ENCODE results near the gene SHFL. TPM values are rescaled to one million over a fixed set of nuclear protein-coding genes. Genes with fewer than 3 reads are reported as not detected.

Gene SHFL
- total RNA-seq, 1 donor from 2014 or later, result 20.4 TPM

DNA sequence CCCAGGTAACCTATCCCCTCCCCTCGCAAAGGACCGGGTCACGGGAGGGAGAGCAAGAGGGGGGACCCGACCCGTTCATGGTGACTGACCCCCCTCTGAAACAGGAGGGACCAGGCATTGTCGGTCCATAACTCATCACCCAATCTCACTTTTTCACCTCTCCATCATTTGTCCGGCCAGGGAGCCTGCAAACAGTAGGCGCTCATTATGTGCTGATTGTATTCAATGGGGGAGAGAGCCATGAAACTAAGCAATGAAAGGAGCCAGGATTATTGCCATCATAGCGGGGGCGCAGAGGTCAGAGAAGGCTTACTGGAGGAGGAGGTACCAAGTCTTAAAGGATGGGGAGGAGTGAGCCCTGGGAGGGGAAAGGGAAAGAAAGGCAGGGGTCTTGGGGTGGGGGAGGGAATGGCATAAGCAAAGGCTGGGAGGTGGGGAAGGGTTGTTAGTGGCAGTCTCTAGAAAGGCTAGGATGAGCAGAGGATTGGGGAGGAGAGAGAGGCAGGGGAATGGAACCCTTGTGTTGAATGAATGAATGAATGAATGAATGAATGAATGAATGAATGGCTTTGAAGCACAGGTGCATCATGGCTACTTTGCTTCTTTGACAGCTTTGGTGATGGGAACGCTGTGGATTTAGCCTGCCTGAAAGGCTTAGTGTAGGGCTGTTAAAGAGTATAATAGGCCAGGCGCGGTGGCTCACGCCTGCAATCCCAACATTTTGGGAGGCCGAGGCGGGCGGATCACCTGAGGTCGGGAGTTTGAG is 1.4 kb downstream of the SHFL start:
- no peak for DNase-seq (ENCODE audit: low read depth in 2 of 2)

DNA sequence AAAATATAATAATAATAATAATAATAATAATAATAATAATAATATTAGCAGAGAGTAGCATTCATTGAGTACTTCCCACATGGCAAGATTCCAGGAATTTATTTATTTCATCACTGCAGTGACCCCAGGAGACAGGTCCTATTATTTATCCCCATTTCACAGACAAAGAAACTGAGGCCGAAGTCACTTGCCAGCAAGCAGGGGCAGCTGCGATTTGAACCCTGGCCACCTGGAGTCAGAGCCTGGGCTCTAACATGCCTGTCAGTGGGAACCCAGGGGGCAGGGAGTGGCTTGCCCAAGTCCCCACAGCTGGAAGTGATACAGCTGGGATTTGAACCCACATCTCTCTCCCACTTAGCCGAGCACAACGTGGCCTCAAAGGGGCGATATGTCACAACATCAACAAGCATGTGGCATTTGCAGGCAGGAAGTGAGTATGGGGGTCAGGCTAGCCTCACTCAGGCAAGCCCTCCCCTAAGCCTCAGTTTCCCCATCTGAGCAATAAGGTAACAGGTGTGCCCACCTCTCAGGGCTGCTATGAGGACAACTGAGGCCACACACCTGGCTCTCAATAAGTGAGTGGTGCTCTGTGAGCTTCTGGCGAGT is 2.9 kb downstream of the SHFL start:
- DNase-seq (ENCODE audit: low read depth in 2 of 2), result no peak

DNA sequence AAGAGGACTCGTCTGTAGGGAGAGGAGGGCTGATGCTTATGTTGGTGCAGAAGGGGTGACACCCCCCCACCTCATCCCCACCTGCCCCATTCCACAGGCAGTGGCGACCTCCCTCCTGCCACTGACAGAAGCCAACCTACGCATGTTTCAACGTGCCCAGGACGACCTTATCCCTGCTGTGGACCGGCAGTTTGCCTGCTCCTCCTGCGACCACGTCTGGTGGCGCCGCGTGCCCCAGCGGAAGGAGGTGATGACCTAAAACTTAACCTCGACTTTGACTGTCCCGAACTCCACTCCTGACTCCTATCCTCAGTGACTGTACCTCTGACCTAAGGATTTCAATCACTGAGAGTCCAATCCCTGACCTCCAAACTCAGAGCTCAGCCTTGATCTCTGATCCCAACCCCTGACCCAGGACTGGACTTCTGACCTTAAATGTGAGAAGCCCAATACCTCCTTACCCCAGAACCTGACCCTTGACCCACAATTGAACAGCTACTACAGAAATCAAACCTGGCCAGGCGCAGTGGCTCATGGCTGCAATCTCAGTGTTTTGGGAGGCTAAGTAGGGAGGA is 3.8 kb downstream of the SHFL start:
- DNase-seq (ENCODE audit: low read depth in 2 of 2), result no peak

DNA sequence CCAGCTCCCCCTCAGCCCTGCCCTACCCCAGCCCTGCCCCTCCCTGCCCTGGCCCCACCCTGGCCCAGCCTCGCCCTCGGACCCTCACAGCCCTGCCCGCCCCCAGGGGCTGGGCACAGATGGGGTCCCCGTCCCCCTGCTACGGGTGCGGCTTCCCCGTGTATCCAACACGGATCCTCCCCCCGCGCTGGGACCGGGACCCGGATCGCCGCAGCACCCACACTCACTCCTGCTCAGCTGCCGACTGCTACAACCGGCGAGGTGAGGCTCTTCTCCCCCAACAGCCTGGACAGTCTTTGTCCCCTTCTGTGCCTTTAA is 5.2 kb downstream of the SHFL start:
- DNase-seq (ENCODE audit: low read depth in 2 of 2), result no peak

DNA sequence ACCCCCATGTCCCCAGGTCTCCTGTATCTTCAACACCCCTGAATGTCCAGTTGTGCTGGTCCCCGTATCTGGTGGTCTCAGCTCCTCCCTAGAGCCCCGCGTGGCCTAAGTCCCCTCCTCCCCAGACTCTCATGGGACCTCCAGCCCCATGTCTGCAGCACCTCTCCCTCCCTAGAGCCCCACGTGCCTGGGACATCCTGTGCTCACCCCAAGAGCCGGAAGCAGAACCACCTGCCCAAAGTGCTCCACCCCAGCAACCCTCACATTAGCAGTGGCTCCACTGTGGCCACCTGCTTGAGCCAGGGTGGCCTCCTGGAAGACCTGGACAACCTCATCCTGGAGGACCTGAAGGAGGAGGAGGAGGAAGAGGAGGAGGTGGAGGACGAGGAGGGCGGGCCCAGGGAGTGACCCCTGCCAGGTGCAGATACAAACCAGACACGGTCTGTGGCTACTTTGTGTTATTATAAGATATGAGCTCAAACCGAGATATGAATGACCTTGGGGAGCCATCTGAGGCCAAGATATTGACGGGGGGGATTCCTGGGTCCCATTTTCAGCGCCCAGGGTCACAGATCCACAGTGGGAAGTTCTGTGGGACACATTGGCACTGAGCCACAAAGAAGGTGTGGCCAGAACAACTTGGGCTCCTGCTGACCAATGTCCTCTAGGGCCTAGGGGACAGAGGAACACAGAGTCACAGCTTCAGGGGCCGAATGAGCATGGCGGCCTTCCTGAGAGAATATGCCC is 6.0 kb downstream of the SHFL start:
- DNase-seq (ENCODE audit: low read depth in 2 of 2), result no peak

DNA sequence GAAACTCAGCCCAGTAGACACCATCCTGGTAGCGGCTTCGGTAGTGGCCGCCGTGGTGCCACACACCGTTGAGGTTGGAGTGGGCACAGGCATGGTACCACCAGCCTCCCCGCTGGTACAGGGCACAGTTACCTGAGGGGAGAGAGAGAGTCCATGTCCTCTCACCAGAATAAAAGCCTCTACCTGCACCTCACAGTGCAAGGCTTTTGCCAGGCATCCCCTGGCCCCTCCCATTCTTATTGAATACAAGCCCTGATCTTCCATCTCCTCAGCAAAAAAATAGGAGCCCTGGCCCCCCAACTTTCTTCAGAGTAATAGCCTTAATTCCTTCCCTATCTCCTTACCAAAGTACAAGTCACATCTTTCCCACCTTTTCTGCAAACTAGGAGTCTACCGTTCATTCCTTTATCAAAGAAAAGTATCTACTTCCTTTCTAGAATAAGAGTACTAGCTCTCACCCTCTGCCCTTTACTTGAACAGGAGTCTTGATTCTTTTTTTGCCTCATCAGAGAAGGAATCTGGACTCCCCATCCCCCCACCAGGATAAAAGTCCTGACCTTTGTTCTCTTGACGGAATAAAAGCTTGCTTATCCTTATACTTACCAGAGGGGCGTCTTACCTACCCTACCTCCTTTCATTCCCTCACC is 6.7 kb downstream of the SHFL start:
- no peak for DNase-seq (ENCODE audit: low read depth in 2 of 2)

DNA sequence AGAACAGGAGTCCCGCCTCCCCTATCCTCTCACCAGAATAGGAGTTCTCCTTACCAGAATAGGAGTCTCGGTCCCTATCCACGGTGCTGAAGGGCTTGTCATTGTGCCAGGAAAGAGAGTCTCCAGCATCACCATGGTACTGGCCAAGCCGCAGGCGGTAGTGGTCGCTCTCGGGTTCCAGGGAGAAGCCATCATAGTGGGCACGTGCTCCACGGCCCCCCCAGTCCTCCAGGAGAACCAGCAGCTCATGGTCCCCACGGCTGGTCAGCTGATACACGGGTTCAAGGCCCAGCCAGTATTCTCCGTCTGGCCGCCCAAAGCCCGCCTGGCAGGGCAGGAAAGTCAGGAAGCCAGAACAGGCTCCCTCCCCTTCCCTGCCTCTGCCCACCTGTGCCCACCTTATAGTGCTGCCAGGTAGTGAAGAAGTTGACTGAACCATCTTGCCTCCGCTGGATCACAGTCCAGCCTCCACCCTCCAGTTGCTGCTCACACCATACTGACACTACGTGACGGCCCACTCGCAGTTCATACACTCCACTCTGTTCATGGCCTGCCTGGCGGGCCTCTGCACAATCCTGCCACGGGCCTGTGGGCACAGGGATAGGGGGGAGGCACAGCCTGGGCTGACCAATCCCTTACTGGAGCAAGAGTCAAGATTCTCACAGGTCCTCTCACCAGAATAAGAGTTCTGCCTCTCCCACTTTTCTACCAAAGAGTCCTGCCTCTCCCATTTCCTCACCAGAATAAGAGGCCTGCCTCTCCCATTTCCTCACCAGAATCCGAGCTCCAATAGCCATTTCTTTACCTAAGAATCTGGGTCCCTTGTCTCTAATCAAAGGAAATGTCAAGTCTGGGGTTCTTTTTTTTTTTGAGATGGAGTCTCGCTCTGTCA is 7.4 kb downstream of the SHFL start:
- DNase-seq (ENCODE audit: low read depth in 2 of 2), result no peak

DNA sequence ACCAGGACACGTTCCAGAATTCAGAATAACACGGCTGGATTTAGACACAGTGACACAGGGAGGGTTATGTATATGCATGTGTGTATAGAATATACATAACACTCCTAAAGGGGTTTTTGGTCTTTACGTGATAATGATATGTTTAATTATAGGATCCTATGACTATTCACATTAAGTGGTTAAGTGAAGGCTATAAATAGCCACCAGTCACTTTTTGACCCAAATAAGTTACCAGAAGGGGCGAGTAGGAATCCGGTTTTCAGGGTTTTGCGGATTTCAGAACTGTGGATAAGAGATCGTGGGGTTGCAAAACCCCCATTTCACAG is 9.5 kb downstream of the SHFL start:
- DNase-seq (ENCODE audit: low read depth in 2 of 2), result no peak

DNA sequence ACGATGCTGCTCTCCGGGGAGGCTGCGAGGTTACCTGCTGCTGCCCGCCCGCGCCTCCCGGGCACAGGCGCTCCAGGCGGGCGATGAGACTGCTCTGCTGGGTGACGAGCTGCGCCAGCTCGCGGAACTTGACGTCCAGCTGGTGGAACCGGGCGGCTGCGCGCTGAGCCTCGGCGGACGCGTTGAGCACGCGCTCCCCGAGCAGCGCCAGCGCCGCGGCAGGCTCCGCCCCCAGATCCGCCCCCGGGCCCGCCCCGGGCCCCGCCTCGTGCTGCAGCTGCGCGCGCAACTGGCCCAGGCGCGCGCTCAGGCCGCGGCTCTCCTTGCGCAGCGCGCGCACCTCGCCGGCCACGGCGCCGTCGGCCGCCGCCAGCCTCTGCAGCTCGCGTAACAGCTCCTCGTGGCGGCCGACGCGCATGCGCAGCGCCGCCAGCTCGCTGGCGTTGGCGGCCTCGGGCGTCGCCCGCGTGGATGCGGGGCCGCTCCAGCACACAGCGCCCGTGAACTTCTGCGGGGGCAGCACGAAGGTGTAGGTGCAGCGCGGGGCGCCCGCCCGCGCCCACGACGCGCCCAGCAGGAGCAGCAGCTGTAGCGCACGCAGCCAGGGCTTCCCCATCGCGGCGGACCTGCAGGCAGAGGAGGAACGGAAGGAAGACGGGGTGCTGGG is 10.0 kb downstream of the SHFL start:
- DNase-seq (ENCODE audit: low read depth in 2 of 2), result peak; percentile 94 to 96

DNA sequence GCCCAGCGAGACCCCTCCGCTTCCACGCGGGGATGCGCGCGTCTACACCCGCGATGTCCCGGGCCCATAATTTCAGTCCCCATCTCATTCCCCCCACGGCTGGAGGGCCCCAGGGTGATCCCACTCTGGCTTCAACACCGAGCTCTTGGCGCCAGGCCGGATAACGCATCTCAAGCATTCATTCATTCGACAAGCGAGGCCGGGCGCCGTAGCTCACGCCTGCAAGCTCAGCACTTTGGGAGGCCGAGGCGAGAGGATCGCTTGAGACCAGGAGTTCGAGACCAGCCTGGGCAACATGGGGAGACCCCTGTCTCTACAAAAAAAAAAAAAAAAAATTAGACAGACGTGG is 10.5 kb downstream of the SHFL start:
- DNase-seq (ENCODE audit: low read depth in 2 of 2), result peak in 1 of 2 donors; percentile 31

DNA sequence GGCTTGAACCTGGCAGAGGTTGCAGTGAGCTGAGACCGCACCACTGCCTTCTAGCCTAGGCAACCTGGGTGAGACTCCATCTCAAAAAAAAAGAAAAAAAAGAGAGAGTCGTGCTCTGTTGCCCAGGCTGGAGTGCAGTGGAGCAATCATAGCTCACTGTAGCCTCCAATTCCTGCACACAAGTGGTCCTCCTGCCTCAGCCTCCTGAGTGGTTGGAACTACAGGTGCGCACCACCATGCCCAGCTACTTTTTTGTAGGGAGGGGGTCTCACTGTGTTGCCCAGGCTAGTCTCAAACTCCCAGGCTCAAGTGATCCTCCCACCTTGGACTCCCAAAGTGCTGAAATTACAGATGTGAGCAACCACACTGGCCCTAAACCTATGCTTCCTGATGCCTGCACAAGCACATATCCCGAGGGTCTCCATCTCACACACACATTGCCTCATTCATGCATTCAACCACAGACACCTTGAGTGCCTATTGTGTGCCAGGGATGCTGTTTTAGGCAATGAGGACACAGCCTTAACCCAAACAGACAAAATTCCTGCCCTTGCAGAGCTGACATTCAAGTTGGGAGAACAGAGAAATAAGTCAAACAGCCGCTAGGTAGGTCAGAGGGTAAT is 14.2 kb downstream of the SHFL start:
- no peak for DNase-seq (ENCODE audit: low read depth in 2 of 2)

DNA sequence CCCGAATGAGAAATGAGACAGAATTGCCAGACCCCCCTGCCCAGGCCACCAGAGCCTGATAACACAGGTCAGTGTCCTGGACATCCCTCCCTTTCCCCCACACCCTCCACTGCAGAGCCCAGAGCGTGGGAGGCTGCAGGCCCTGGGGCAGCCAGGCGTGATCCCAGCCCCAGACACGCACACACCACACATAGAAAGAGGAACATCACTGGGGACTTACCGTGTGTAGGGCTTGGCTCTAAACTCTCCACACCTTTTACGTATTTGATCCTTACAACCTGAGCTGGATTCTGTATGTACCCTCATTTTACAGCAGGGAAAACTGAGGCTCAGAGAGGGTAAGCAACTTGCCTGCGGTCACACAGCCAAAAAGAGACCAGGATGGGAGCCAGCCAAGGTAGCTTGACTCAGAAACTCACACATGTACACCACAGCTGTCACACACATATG is 16.7 kb downstream of the SHFL start:
- DNase-seq (ENCODE audit: low read depth in 2 of 2), result no peak

DNA sequence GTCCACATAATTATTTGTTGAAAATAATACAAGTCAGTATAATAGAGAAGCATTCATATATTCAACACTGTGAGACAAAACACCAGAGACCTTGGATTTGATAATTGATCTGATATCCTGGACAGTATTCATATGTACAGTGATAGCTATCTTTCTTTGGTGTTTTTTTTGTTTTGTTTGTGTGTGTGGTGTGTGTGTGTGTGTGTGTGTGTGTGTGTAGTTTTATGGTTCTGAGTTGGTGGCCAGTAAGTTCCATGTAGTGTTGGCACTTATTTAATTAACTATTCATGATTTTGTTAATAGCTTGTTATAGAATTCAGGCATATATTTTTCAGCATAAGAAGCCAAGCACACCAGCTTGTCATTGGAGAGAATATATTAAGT is 18.0 kb downstream of the SHFL start:
- no peak for DNase-seq (ENCODE audit: low read depth in 2 of 2)

DNA sequence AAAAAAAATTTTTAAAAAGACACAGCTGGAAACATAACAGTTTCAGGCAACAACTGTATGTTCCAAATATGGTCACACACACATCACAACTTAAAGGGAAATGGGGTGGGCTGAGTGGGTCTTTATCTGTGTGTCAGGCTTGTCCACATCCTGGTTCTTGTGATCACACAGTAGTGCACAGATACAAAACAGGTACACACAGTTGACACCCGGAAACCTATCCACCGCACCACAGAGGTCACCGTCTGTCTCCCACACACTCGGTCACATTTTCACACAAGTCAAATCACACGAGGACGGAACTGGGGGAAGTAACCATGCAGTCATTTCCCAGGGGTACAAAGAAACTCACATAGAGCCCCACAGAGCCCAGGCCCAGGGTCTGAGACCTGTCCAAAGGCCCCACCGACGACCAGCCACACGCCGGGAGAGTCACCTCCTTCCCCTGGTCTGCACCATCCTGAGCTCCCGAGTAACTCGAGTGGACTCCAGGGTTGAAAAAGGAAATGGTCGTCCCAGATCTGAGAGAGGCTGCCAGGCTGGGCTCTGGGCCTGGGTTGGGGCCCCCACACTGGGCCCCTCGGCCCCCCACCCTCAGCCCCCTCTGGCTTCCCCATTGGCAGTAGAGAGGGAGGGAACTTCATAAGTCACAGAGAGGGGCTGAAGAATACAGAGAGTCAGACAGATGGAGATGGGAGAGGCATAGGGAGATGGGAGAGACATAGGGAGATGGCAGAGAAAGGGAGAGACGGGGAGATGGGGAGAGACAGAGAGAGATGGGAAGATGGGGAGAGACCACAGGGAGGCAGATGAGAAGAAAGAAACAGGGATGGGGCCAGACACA is 18.8 kb downstream of the SHFL start:
- no peak for DNase-seq (ENCODE audit: low read depth in 2 of 2)

DNA sequence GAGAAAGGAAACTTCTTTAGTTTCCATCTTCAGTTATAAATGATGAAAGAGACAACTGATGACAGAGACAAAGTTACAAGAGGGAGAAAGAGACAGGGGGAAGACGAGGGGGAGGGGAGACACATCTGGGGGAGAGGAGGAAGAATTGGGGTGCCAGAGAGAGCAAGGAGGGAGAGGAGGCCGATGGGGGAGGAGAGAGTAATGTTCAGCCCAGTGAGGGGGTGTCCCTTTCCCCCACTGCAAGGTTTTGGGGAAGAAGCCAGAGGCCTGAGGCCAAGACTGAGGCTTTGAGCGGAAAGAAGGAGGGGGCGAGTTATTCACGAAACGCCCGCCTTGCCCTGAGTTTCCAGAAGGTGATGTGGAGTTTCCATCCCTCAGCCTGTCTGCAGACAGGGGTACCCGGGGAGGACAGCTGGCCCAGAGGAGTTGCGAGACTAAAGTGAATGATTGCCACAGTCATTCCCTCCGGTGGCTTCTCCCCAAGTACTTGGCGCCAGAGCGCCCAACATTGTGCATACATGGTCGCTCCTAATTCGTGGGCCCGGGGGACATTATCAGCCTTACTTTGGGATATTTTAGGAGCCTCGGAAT is 19.5 kb downstream of the SHFL start:
- DNase-seq (ENCODE audit: low read depth in 2 of 2), result no peak

DNA sequence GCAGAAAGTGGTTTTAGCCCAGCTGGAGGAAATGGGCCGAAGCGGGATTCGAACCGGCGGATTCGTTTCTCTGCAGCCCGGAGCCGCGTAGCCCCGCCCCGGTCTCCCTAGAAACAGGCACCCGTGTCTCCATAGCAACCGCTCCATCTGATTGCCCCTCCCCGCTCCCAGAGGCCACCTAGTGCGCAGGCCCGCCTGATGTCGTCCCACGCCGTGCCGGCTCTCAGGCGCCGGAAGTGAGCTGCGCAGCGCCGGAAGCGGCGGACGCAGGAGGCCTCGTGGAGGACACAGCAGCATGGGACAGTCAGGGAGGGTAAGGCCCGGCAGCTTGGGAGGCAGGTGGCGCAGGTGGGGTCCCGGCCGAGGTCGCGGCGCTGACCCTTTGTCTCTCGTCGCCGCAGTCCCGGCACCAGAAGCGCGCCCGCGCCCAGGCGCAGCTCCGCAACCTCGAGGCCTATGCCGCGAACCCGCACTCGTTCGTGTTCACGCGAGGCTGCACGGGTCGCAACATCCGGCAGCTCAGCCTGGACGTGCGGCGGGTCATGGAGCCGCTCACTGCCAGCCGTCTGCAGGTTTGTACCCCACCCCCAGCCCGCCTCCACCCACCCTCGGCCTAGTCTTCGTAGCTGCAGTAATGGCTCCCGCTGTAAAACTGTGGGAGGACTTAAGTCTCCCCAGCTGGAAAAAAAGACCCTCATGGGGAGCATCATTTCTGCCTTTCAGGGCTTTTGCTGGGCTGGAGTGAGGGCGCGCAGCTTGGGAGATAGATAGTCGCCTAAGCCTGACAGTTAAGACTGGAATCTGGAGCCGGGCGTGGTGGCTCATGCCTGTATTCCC is 20.2 kb downstream of the SHFL start, which contains the start of gene PPAN:
TSS of gene PPAN (plus strand) at position 263 of the 837 bp plus-strand sequence. CDS start at position 296, 33 bp downstream.
- DNase-seq (ENCODE audit: low read depth in 2 of 2), result peak; percentile 99

DNA sequence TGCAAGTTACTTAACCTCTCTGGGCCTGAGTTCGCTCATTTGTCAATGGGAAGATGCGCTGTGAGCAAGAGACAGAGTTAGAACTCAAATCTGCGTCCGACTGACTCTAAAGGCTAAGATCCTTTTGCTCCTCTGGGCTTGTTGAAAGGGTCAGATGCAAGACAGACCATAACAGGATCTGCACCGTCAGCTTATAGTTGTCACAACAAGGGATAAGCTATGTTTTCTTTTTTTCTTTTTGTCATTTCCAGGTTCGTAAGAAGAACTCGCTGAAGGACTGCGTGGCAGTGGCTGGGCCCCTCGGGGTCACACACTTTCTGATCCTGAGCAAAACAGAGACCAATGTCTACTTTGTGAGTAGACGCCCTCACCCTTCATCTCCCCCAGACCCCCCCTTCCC is 21.1 kb downstream of the SHFL start:
- DNase-seq (ENCODE audit: low read depth in 2 of 2), result no peak
